KMS-11 (cell line): ENCODE results near the gene HNF1A.
A peak's percentile ranks its signal among the peaks of the same experiment; 100 is the strongest.

Experiments used
- H2AFZ ChIP-seq: fragments of 200-600 bp; sonication (generic); 2 replicates; pipeline ENCODE4 v1.6.1; 2016; ENCODE audit warnings: antibody characterized with exemption, mixed run types, low read depth
- H3K27ac ChIP-seq: fragments of 200-600 bp; sonication (generic); 2 replicates; pipeline ENCODE4 v1.6.1; 2016; ENCODE audit warnings: mild to moderate bottlenecking, mixed run types
- H3K27me3 ChIP-seq: fragments of 200-600 bp; sonication (generic); 2 replicates; pipeline ENCODE4 v1.6.1; 2017; ENCODE audit warnings: mild to moderate bottlenecking, low read depth, mixed run types, moderate library complexity; ENCODE audit not compliant: insufficient read depth
- H3K36me3 ChIP-seq: fragments of 200-600 bp; sonication (generic); 2 replicates; pipeline ENCODE4 v1.6.1; 2017; ENCODE audit warnings: mild to moderate bottlenecking, mixed run types; ENCODE audit not compliant: insufficient read depth
- H3K4me1 ChIP-seq: fragments of 200-600 bp; sonication (generic); 2 replicates; pipeline ENCODE4 v1.6.1; 2016; ENCODE audit warnings: mild to moderate bottlenecking, low read depth, mixed run types; ENCODE audit not compliant: poor library complexity, severe bottlenecking
- H3K4me2 ChIP-seq: fragments of 200-600 bp; sonication (generic); 2 replicates; pipeline ENCODE4 v1.7.0; 2016; ENCODE audit warnings: mild to moderate bottlenecking, mixed run types
- H3K4me3 ChIP-seq: fragments of 200-600 bp; sonication (generic); IDR thresholded peaks from 2 replicates; pipeline ENCODE4 v1.6.1; 2017; ENCODE audit warnings: low read depth, low read length, mixed read lengths; ENCODE audit not compliant: insufficient read depth
- H3K79me2 ChIP-seq: fragments of 200-600 bp; sonication (generic); 2 replicates; pipeline ENCODE4 v1.6.1; 2016; ENCODE audit warnings: low read depth, mixed run types; ENCODE audit not compliant: insufficient read depth
- H3K9ac ChIP-seq: fragments of 200-600 bp; sonication (generic); 2 replicates; pipeline ENCODE4 v1.6.1; 2016; ENCODE audit warnings: mild to moderate bottlenecking, mixed run types
- H4K20me1 ChIP-seq: fragments of 200-600 bp; sonication (generic); 2 replicates; pipeline ENCODE4 v1.6.1; 2016; ENCODE audit warnings: mild to moderate bottlenecking, mixed run types; ENCODE audit not compliant: insufficient read depth
- TF ChIP-seq, protein P1 (sequence below): fragments of 200-600 bp; sonication (generic); conservative IDR thresholded peaks from 2 replicates; pipeline ENCODE4 v1.6.1; 2017; ENCODE audit warnings: low read depth, mild to moderate bottlenecking, antibody characterized with exemption, low read length, moderate library complexity, mixed read lengths

HNF1A gene

DNA sequence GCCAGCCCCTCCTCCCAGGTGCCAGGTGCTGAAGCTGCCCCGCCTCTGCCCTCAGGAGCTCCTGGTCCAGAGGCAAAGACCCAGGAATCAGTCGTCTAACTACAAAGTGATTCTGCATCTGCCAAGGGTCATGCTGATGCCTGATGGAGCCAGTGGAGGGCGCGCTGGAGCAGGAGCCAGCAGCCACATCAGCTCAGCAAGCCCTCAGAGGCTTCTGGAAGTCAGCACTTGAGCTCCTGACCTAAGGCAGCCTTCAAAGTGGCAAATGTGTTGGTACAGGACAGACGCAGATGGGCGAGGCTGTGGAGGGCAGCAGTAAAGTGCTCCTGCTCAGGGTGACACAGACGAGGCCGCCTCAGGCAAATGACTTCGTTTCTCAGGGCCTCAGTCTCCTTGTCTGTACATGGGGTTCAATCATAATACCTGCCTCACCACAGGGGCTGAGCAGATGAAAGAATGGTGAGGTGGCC is 27.0 kb downstream of the HNF1A start:
- Histone ChIP-seq H3K9ac (no peak overlapping the region), H2AFZ (no peak overlapping the region), H3K27me3 (no peaks in the 10 kb centered on the region), H3K79me2 (no peaks in the 10 kb centered on the region), H4K20me1 (no peaks in the 10 kb centered on the region), H3K4me2 (no peak overlapping the region), H3K4me3 (no peak overlapping the region), H3K27ac (no peak overlapping the region), H3K36me3 (no peaks in the 10 kb centered on the region), H3K4me1 (peaks cover 8% of the 10 kb centered on the region)
- TF ChIP-seq, protein P1, sequence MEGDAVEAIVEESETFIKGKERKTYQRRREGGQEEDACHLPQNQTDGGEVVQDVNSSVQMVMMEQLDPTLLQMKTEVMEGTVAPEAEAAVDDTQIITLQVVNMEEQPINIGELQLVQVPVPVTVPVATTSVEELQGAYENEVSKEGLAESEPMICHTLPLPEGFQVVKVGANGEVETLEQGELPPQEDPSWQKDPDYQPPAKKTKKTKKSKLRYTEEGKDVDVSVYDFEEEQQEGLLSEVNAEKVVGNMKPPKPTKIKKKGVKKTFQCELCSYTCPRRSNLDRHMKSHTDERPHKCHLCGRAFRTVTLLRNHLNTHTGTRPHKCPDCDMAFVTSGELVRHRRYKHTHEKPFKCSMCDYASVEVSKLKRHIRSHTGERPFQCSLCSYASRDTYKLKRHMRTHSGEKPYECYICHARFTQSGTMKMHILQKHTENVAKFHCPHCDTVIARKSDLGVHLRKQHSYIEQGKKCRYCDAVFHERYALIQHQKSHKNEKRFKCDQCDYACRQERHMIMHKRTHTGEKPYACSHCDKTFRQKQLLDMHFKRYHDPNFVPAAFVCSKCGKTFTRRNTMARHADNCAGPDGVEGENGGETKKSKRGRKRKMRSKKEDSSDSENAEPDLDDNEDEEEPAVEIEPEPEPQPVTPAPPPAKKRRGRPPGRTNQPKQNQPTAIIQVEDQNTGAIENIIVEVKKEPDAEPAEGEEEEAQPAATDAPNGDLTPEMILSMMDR: peak; percentile 53; the same call in 1 of the 2 replicates

DNA sequence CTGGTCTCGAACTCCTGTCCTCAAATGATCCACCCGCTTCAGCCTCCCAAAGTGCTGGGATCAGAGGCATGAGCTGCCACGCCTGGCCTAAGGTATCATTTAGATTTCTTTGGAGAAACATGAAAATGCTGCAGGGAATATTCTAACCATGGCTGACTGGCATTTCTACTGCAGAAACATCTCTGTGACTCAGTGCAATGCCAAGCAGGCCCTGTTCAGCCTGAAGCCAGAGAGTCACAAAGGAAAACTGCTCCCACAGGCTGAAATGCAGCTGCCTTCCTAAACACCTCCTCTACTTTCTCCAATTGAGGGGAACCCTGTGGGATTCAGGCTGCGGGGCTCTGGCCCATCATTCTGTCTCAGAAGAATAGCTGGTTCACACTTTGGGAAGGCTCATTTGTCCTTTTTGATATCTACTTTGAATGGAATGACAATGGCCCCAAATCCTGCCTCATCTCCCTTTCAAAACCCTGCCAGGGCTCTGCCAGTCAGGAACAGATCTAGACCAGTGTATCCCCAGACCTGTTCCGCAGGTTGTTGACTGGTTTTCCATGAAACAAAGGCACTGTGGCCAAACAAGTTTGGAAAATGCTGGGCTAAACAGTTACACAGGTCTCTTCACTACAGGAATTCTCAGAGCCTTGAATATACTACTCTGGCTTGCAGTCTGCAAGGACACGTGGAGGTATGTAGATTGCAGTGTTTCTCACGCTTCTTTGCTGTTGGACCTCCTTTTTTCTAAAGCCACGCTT is 30.2 kb downstream of the HNF1A start:
- H3K27ac ChIP-seq: no peak overlapping the region

DNA sequence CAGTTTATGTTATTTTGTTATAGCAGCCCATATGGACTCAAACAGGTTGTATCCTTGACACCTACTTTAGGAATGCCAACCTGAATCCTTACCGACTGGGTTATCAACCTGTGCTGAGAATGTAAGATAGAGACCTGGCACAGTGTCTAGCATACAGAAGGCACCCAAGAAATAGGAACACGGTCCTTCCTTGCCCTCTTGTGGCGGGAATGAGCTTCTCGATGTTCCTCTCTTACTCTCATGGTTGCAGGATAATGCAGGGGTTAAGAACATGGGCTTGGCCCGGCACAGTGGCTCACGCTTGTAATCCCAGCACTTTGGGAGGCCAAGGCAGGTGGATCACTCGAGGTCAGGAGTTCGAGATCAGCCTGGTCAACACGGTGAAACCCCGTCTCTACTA is 31.4 kb downstream of the HNF1A start:
- H3K79me2 ChIP-seq: no peaks in the 10 kb centered on the region; the same call in 1 of the 2 replicates
- no peak overlapping the region for H2AFZ ChIP-seq
- no peak overlapping the region for H3K27ac ChIP-seq
- H3K27me3 ChIP-seq: no peaks in the 10 kb centered on the region
- no peak overlapping the region for H3K4me2 ChIP-seq
- no peaks in the 10 kb centered on the region for H4K20me1 ChIP-seq
- no peaks in the 10 kb centered on the region for H3K4me1 ChIP-seq
- H3K4me3 ChIP-seq: no peak overlapping the region
- TF ChIP-seq, protein P1: no peak
- H3K9ac ChIP-seq: no peak overlapping the region
- H3K36me3 ChIP-seq: no peaks in the 10 kb centered on the region

More for the DNA sequence above, 30.2 kb downstream of the HNF1A start:
- Histone ChIP-seq H3K4me1 (no peaks in the 10 kb centered on the region), H3K27me3 (no peaks in the 10 kb centered on the region), H3K9ac (no peak overlapping the region), H3K79me2 (no peaks in the 10 kb centered on the region), H3K4me3 (no peak overlapping the region), H3K4me2 (no peak overlapping the region), H4K20me1 (no peaks in the 10 kb centered on the region), H3K36me3 (no peaks in the 10 kb centered on the region), H2AFZ (no peak overlapping the region)
- TF ChIP-seq, protein P1: no peak

DNA sequence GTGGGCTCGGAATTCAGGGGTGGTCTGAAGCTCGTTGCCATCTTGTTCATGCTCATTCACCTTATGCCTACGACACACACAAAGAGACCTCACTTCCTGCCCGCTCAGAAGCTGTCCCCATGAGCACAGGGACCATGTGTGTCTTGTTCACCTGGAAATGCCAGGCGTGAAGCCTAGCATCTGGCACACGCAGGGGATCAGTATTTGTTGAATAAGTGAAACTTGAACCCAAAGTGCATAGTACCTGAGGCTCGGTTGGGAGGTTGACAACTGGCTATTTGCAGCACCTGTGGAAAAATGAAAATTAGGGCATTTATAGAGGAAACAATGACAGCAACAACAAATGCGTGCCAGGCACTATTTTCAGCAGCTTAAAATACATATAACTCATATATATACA is 32.5 kb downstream of the HNF1A start:
- H3K4me1 ChIP-seq: peaks cover 6% of the 10 kb centered on the region
- no peak overlapping the region for H3K4me3 ChIP-seq
- H2AFZ ChIP-seq: no peak overlapping the region
- H3K79me2 ChIP-seq: no peaks in the 10 kb centered on the region; the same call in 1 of the 2 replicates
- TF ChIP-seq, protein P1: no peak
- no peak overlapping the region for H3K4me2 ChIP-seq
- no peaks in the 10 kb centered on the region for H3K36me3 ChIP-seq
- H3K9ac ChIP-seq: no peak overlapping the region
- H3K27ac ChIP-seq: no peak overlapping the region
- H4K20me1 ChIP-seq: no peaks in the 10 kb centered on the region
- H3K27me3 ChIP-seq: no peaks in the 10 kb centered on the region
